Fibroblast of lung (primary cell): ENCODE data around the gene CCDC198. TPM values are rescaled to one million over a fixed set of nuclear protein-coding genes. Genes with fewer than 3 reads are reported as not detected.

Experiments used
- DNase-seq, 2 donors: peaks; one replicate each; pipeline versions ENCODE4 v3.0.0 to v3.0.0-alpha.2; 2010; ENCODE audit warnings: low read depth in 2 of 2
- H2AFZ ChIP-seq: 2 replicates; pipeline ENCODE4 v1.5.1; 2012; ENCODE audit warnings: low read length, control low read depth, inconsistent platforms
- H3K27ac ChIP-seq: 2 replicates; pipeline ENCODE4 v1.5.1; 2011; ENCODE audit warnings: low read length, control low read depth; ENCODE audit not compliant: insufficient read depth
- H3K27me3 ChIP-seq: 2 replicates; pipeline ENCODE4 v1.5.1; 2011; ENCODE audit warnings: mild to moderate bottlenecking, low read length; ENCODE audit not compliant: control insufficient read depth, insufficient read depth
- H3K36me3 ChIP-seq: 2 replicates; pipeline ENCODE4 v1.5.1; 2011; ENCODE audit warnings: low read length; ENCODE audit not compliant: control insufficient read depth, insufficient read depth
- H3K4me1 ChIP-seq: 2 replicates; pipeline ENCODE4 v1.5.1; 2011; ENCODE audit warnings: low read length; ENCODE audit not compliant: control insufficient read depth, insufficient read depth; ENCODE audit errors: extremely low read depth
- H3K4me2 ChIP-seq: 2 replicates; pipeline ENCODE4 v1.5.1; 2011; ENCODE audit warnings: low read length, control low read depth; ENCODE audit not compliant: insufficient read depth; ENCODE audit errors: extremely low read depth
- H3K4me3 ChIP-seq, 4 experiments: fragments of 200-600 bp in 1 of 4; sonication (generic) in 1 of 4; replicated peaks in 1 of 4; 2 replicates each; pipeline ENCODE4 v1.5.1; 2011 to 2016; ENCODE audit warnings: low read length in 4 of 4, low read depth in 3 of 4, mild to moderate bottlenecking in 3 of 4, control low read depth in 2 of 4, inconsistent platforms in 1 of 4, mixed read lengths in 1 of 4; ENCODE audit not compliant: insufficient read depth in 1 of 4; ENCODE audit errors: control extremely low read depth in 1 of 4
- H3K79me2 ChIP-seq: 2 replicates; pipeline ENCODE4 v1.5.1; 2012; ENCODE audit warnings: mild to moderate bottlenecking, low read length, inconsistent platforms; ENCODE audit not compliant: control insufficient read depth, insufficient read depth
- H3K9ac ChIP-seq: 2 replicates; pipeline ENCODE4 v1.5.1; 2011; ENCODE audit warnings: mild to moderate bottlenecking, low read length, control low read depth; ENCODE audit not compliant: insufficient read depth
- H3K9me3 ChIP-seq: 2 replicates; pipeline ENCODE4 v1.5.1; 2012; ENCODE audit warnings: low read depth, low read length; ENCODE audit not compliant: control insufficient read depth, insufficient read depth
- H4K20me1 ChIP-seq: 2 replicates; pipeline ENCODE4 v1.5.1; 2011; ENCODE audit warnings: low read length; ENCODE audit not compliant: control insufficient read depth, insufficient read depth; ENCODE audit errors: extremely low read depth
- EZH2 ChIP-seq: IDR thresholded peaks from 2 replicates; pipeline ENCODE4 v1.5.1; 2012; ENCODE audit warnings: low read length, control low read depth, mild to moderate bottlenecking; ENCODE audit errors: missing control alignments
- polyA plus RNA-seq, 2 donors: library from polyadenylated mRNA; depleted of rRNA in 1 of 2; stranded (reverse) in 1 of 2; unstranded in 1 of 2; fragments of >200 nt; gene quantifications; 2 replicates each; pipeline ENCODE4 v1.2.1, GENCODE V29; 2011 to 2012; ENCODE audit warnings: missing spikeins in 1 of 2
- total RNA-seq: library from RNA; depleted of rRNA; stranded (reverse); fragments of >200 nt; gene quantifications from 2 replicates; pipeline ENCODE4 v1.2.1, GENCODE V29; 2014
- TF ChIP-seq, protein P1 (sequence below), 2 donors: IDR thresholded peaks in 1 of 2; conservative IDR thresholded peaks in 1 of 2; 1 replicate in 1 of 2; 2 replicates in 1 of 2; pipeline ENCODE4 v1.5.1; 2011 to 2012; ENCODE audit warnings: low read length in 2 of 2, control low read depth in 1 of 2, inconsistent platforms in 1 of 2, low read depth in 1 of 2, mild to moderate bottlenecking in 1 of 2

CCDC198 gene
- total and polyA plus RNA-seq, 2 donors (not counting 1 experiment from before 2014, with no cell fraction given): not detected

DNA sequence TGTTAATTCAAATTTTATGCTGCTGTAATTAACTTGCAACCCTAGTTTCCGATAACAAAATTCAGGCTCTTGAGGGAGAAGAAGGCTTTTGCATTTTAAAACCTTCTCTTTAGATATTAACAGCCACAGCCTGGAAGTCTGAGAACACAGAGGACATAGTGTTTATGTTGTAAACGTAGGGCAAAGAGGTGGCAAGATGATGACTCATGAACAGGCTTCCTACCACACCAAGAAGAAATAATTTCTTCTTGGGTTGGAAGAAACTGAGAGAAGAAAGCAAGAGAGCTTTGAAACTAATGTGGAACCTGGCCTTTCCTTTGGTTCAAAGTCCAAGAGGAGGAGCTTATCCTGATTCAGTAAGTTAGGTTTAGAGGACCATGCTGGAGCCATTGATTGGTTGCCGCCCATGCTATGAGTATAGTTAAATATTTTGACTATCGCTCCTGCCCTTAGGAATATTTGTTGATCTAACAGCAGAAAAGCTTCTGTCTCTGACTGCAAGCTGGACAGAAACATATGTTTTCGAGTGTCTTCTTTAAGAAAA lies 31.8 kb downstream of the CCDC198 start:
- no peak overlapping the region for H3K4me3 ChIP-seq
- no peak overlapping the region for H3K27ac ChIP-seq
- TF ChIP-seq EZH2: no peak
- TF ChIP-seq, protein P1, sequence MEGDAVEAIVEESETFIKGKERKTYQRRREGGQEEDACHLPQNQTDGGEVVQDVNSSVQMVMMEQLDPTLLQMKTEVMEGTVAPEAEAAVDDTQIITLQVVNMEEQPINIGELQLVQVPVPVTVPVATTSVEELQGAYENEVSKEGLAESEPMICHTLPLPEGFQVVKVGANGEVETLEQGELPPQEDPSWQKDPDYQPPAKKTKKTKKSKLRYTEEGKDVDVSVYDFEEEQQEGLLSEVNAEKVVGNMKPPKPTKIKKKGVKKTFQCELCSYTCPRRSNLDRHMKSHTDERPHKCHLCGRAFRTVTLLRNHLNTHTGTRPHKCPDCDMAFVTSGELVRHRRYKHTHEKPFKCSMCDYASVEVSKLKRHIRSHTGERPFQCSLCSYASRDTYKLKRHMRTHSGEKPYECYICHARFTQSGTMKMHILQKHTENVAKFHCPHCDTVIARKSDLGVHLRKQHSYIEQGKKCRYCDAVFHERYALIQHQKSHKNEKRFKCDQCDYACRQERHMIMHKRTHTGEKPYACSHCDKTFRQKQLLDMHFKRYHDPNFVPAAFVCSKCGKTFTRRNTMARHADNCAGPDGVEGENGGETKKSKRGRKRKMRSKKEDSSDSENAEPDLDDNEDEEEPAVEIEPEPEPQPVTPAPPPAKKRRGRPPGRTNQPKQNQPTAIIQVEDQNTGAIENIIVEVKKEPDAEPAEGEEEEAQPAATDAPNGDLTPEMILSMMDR (conservative IDR thresholded peaks at IDR 0.05 in 1 of 2, IDR thresholded peaks at IDR 0.05 in 1 of 2; ENCODE audit: low read depth in 1 of 2, low read length in 2 of 2): no peak
- no peaks in the 10 kb centered on the region for H3K9me3 ChIP-seq
- H3K36me3 ChIP-seq: no peaks in the 10 kb centered on the region
- H3K9ac ChIP-seq: no peak overlapping the region
- no peak overlapping the region for H3K4me2 ChIP-seq
- H3K79me2 ChIP-seq: no peaks in the 10 kb centered on the region
- no peaks in the 10 kb centered on the region for H3K27me3 ChIP-seq
- H2AFZ ChIP-seq: no peak overlapping the region
- no peaks in the 10 kb centered on the region for H4K20me1 ChIP-seq
- no peak for DNase-seq
- no peaks in the 10 kb centered on the region for H3K4me1 ChIP-seq

DNA sequence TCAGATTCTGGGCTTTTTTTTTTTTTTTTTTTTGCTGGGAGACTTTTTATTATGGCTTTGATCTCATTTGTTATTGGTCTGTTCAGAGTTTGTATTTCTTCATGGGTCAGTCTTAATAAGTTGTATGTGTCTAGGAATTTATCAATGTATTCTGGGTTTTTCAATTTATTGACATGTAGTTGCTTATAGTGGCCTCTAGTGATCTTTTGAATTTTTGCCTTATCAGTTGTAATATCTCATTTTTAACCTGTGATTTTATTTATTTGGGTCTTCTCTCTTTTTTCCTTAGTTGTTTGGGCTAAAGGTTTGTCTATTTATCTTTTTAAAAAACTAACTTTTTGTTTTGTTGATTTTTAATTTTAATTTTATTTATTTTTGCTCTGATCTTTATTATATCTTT lies 57.7 kb downstream of the CCDC198 start:
- H4K20me1 ChIP-seq: no peaks in the 10 kb centered on the region
- no peak overlapping the region for H3K9ac ChIP-seq
- H3K9me3 ChIP-seq: no peaks in the 10 kb centered on the region
- no peaks in the 10 kb centered on the region for H3K4me1 ChIP-seq
- H3K27me3 ChIP-seq: no peaks in the 10 kb centered on the region
- H3K27ac ChIP-seq: no peak overlapping the region
- no peak overlapping the region for H3K4me2 ChIP-seq
- H3K79me2 ChIP-seq: no peaks in the 10 kb centered on the region
- DNase-seq: no peak
- no peak overlapping the region for H3K4me3 ChIP-seq
- TF ChIP-seq EZH2: no peak
- TF ChIP-seq, protein P1 (conservative IDR thresholded peaks at IDR 0.05 in 1 of 2, IDR thresholded peaks at IDR 0.05 in 1 of 2; ENCODE audit: low read depth in 1 of 2, low read length in 2 of 2): no peak
- no peaks in the 10 kb centered on the region for H3K36me3 ChIP-seq
- H2AFZ ChIP-seq: no peak overlapping the region

DNA sequence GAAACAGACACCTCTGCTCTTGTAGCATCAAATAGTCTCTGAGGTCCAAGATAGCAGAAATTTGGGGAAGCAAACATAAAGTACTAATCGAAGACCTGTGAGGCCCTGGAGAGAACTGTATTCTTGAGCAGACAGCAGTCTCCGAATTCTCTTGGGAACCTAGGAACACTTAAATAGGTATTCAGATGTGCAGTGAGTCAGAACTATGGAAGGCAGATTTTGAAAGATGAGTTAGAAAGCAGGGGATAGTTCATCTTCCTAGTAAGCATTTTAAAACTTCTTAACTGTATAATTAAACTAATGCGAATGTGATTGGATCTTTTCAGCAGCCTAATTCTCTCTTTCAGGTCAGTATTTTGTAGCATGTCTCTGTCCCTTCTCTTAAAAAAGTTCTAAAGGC lies 72.7 kb downstream of the CCDC198 start:
- no peak overlapping the region for H3K4me2 ChIP-seq
- no peaks in the 10 kb centered on the region for H3K36me3 ChIP-seq
- H3K4me3 ChIP-seq: no peak overlapping the region
- no peaks in the 10 kb centered on the region for H3K9me3 ChIP-seq
- TF ChIP-seq, protein P1 (conservative IDR thresholded peaks at IDR 0.05 in 1 of 2, IDR thresholded peaks at IDR 0.05 in 1 of 2; ENCODE audit: low read depth in 1 of 2, low read length in 2 of 2): no peak
- TF ChIP-seq EZH2: no peak
- H2AFZ ChIP-seq: no peak overlapping the region
- no peaks in the 10 kb centered on the region for H4K20me1 ChIP-seq
- no peaks in the 10 kb centered on the region for H3K4me1 ChIP-seq
- H3K27me3 ChIP-seq: no peaks in the 10 kb centered on the region
- H3K79me2 ChIP-seq: no peaks in the 10 kb centered on the region
- H3K9ac ChIP-seq: no peak overlapping the region
- no peak overlapping the region for H3K27ac ChIP-seq
- peak in 1 of 2 donors; percentile 7 for DNase-seq
